GM12878 (cell line): ENCODE data around the gene LIG1. TPM values are rescaled to one million over a fixed set of nuclear protein-coding genes. Genes with fewer than 3 reads are reported as not detected.

Experiments
- ATAC-seq: fragments of 200-7000 bp; cut with Tn5 transposase; 3 replicates; pipeline ENCODE4 v1.9.1; 2020; ENCODE audit warnings: mild to moderate bottlenecking, moderate library complexity
- BruUV-seq: library from RNA; stranded (reverse); fragments of 400-500 nt; replicated peaks from 2 replicates; lab custom pipeline; 2021; lab: Mats Ljungman, UMichigan
- CTCF ChIA-PET: fragments of 300-600 bp; sonication (Branson Sonifier 250); formaldehyde crosslinking; extraction: SDS; loops from one replicate; lab custom pipeline; 2021; ENCODE audit warnings: inconsistent platforms; lab: Yijun Ruan, JAX
- POLR2A ChIA-PET: fragments of 350-600 bp; formaldehyde crosslinking; extraction: SDS; loops from one replicate; lab custom pipeline; 2021; ENCODE audit warnings: inconsistent platforms; lab: Charles Lee
- RAD21 ChIA-PET: fragments of 300-600 bp; sonication (Branson Sonifier 250); formaldehyde crosslinking; loops from one replicate; lab custom pipeline; 2023; ENCODE audit warnings: antibody characterized with exemption; ENCODE audit not compliant: unreplicated experiment; lab: Charles Lee
- SMC1A ChIA-PET: fragments of 300-600 bp; sonication (Branson Sonifier 250); formaldehyde crosslinking; loops from one replicate; lab custom pipeline; 2023; ENCODE audit not compliant: unreplicated experiment, uncharacterized antibody; lab: Charles Lee
- DNase-seq: peaks from one replicate; pipeline ENCODE4 v3.0.0-alpha.2; 2011; ENCODE audit warnings: low read depth, low spot score
- FAIRE-seq: peaks from 3 replicates; lab custom pipeline; 2011; peaks lifted over from hg19 to GRCh38; lab: Jason Lieb, UNC
- H2AFZ ChIP-seq: 2 replicates; pipeline ENCODE4 v1.6.0; 2011; ENCODE audit warnings: low read depth, low read length, control low read depth; ENCODE audit not compliant: control insufficient read depth
- H3K27ac ChIP-seq: 2 replicates; pipeline ENCODE4 v1.5.1; 2011; ENCODE audit warnings: control low read depth; ENCODE audit not compliant: control insufficient read depth, insufficient read depth
- H3K27me3 ChIP-seq, 2 experiments: replicated peaks in 1 of 2; 2 replicates each; pipeline versions ENCODE4 v1.6.0 to v1.6.1; 2011; ENCODE audit warnings: low read length in 1 of 2; ENCODE audit not compliant: control insufficient read depth in 2 of 2, insufficient read depth in 2 of 2
- H3K36me3 ChIP-seq, 2 experiments: 2 replicates each; pipeline ENCODE4 v1.5.1; 2011; ENCODE audit warnings: low read length in 1 of 2; ENCODE audit not compliant: control insufficient read depth in 2 of 2, insufficient read depth in 2 of 2
- H3K4me1 ChIP-seq: 2 replicates; pipeline ENCODE4 v1.6.1; 2011; ENCODE audit warnings: mild to moderate bottlenecking, low read length, moderate library complexity, mixed read lengths; ENCODE audit not compliant: control insufficient read depth, insufficient read depth
- H3K4me2 ChIP-seq: 2 replicates; pipeline ENCODE4 v1.6.0; 2011; ENCODE audit warnings: control low read depth; ENCODE audit not compliant: control insufficient read depth, insufficient read depth
- H3K4me3 ChIP-seq: fragments of 200-600 bp; sonication (generic); 2 replicates; pipeline ENCODE4 v1.5.1; 2016
- H3K79me2 ChIP-seq: 2 replicates; pipeline ENCODE4 v1.6.0; 2011; ENCODE audit warnings: low read length; ENCODE audit not compliant: control insufficient read depth, insufficient read depth
- H3K9ac ChIP-seq: 2 replicates; pipeline ENCODE4 v1.8.0; 2011; ENCODE audit warnings: low read length, control low read depth, mixed read lengths; ENCODE audit not compliant: control insufficient read depth, insufficient read depth
- H3K9me3 ChIP-seq: replicated peaks from 3 replicates; pipeline ENCODE4 v1.5.1; 2011; ENCODE audit warnings: mild to moderate bottlenecking, low read length; ENCODE audit not compliant: control insufficient read depth, insufficient read depth
- H4K20me1 ChIP-seq: 2 replicates; pipeline ENCODE4 v1.6.0; 2011; ENCODE audit not compliant: control insufficient read depth, insufficient read depth
- ATF7 ChIP-seq: fragments of 450-650 bp; IDR thresholded peaks from 2 replicates; pipeline ENCODE4 v1.6.1; 2016; ENCODE audit warnings: low read depth, mild to moderate bottlenecking
- LARP7 ChIP-seq: fragments of 450-650 bp; IDR thresholded peaks from 2 replicates; pipeline ENCODE4 v1.6.1; 2017; ENCODE audit warnings: mild to moderate bottlenecking
- MXI1 ChIP-seq: fragments of 150-350 bp; IDR thresholded peaks from 2 replicates; pipeline ENCODE4 v1.6.1; 2011; ENCODE audit warnings: low read depth, mild to moderate bottlenecking, inconsistent platforms, low read length, improper control_type of control experiment
- MYB ChIP-seq: fragments of 150-350 bp; IDR thresholded peaks from 2 replicates; pipeline ENCODE4 v1.6.1; 2014; ENCODE audit warnings: mild to moderate bottlenecking, low read depth, low read length, borderline replicate concordance
- RAD21 ChIP-seq: IDR thresholded peaks from 2 replicates; pipeline ENCODE4 v1.6.1; 2011; ENCODE audit warnings: mild to moderate bottlenecking, low read depth, low read length, moderate library complexity; ENCODE audit not compliant: insufficient read depth
- RAD51 ChIP-seq: fragments of 450-650 bp; IDR thresholded peaks from 2 replicates; pipeline ENCODE4 v1.6.1; 2016; ENCODE audit warnings: moderate library complexity, mild to moderate bottlenecking, inconsistent platforms
- RBBP5 ChIP-seq: fragments of 200-600 bp; sonication (generic); conservative IDR thresholded peaks from 2 replicates; pipeline ENCODE4 v1.6.1; 2016
- RCOR1 ChIP-seq: conservative IDR thresholded peaks from 2 replicates; pipeline ENCODE4 v1.6.1; 2012; ENCODE audit warnings: low read depth, low read length, improper control_type of control experiment
- SREBF2 ChIP-seq: IDR thresholded peaks from 2 replicates; pipeline ENCODE4 v1.6.1; 2012; ENCODE audit warnings: mild to moderate bottlenecking, low read length
- SRF ChIP-seq, 2 experiments: IDR thresholded peaks; 2 replicates each; pipeline ENCODE4 v1.6.1; 2011; ENCODE audit warnings: low read depth in 2 of 2, low read length in 2 of 2, mild to moderate bottlenecking in 1 of 2, moderate library complexity in 1 of 2
- TCF7 ChIP-seq: IDR thresholded peaks from 2 replicates; pipeline ENCODE4 v1.6.1; 2014; ENCODE audit warnings: antibody characterized with exemption, borderline replicate concordance
- YBX1 ChIP-seq: fragments of 450-650 bp; IDR thresholded peaks from 2 replicates; pipeline ENCODE4 v1.6.1; 2016; ENCODE audit warnings: antibody characterized with exemption
- YY1 ChIP-seq: IDR thresholded peaks from 2 replicates; pipeline ENCODE4 v1.6.1; 2011; ENCODE audit warnings: low read depth, mild to moderate bottlenecking, low read length
- WGBS: methylation state at CpG from one replicate; pipeline ENCODE4 v1.1.6; 2016; ENCODE audit warnings: low lambda C conversion rate; ENCODE audit not compliant: insufficient replicate concordance, insufficient coverage; ENCODE audit errors: missing lambda C conversion rate; 5-methylcytosine and 5-hydroxymethylcytosine counted together
- in situ Hi-C: fragments of 300-500 bp; cut with MboI; formaldehyde crosslinking; loops from 9 replicates; pipeline ENCODE4 v1.14.3; 2018; ENCODE audit warnings: mixed read lengths
- intact Hi-C: fragments of 100-400 bp; cut with micrococcal nuclease; formaldehyde crosslinking; loops from one replicate; pipeline ENCODE4 v1.14.2; 2022; ENCODE audit not compliant: unreplicated experiment
- polyA plus RNA-seq, 11 experiments: library from polyadenylated mRNA; depleted of rRNA in 4 of 11; unstranded in 6 of 11; stranded (reverse) in 5 of 11; fragments of >200 nt; fragmentation: Nextera tagmentation in 4 of 11; fragmentation: Illumina TruSeq in 1 of 11; extraction: Ambion mirVana in 4 of 11; extraction: Trizol in 1 of 11; gene quantifications; 1 replicate in 1 of 11; 2 replicates in 10 of 11; pipeline versions ENCODE4 v1.2.1 to v1.2.3, GENCODE V29; 2011 to 2016; ENCODE audit warnings: inconsistent platforms in 2 of 11, missing spikeins in 2 of 11, low read depth in 1 of 11
- total RNA-seq, 4 experiments: library from RNA; depleted of rRNA in 3 of 4; stranded (reverse); fragments of >200 nt in 3 of 4; fragmentation: Illumina TruSeq in 1 of 4; extraction: Trizol in 1 of 4; gene quantifications; 2 replicates each; pipeline versions ENCODE4 v1.2.1 to v1.2.3, GENCODE V29; 2013 to 2021
- TF ChIP-seq, protein P1 (sequence below): fragments of 450-650 bp; IDR thresholded peaks from 2 replicates; pipeline ENCODE4 v1.6.1; 2017; ENCODE audit warnings: mild to moderate bottlenecking, low read depth, inconsistent platforms; ENCODE audit not compliant: poor library complexity, severe bottlenecking
- TF ChIP-seq, protein P2 (sequence below): IDR thresholded peaks from 2 replicates; pipeline ENCODE4 v1.6.1; 2011; ENCODE audit warnings: mild to moderate bottlenecking, low read depth, low read length, moderate library complexity; ENCODE audit not compliant: insufficient replicate concordance
- TF ChIP-seq, protein P3 (sequence below), 3 experiments: IDR thresholded peaks in 2 of 3; conservative IDR thresholded peaks in 1 of 3; 2 replicates each; pipeline ENCODE4 v1.5.1; 2011; ENCODE audit warnings: low read depth in 3 of 3, low read length in 3 of 3, mild to moderate bottlenecking in 3 of 3, control low read depth in 2 of 3, moderate library complexity in 2 of 3, inconsistent platforms in 1 of 3, mixed read lengths in 1 of 3; ENCODE audit not compliant: control insufficient read depth in 2 of 3, insufficient read depth in 1 of 3; ENCODE audit errors: extremely low read depth in 1 of 3

LIG1 gene
- total and polyA plus RNA-seq, 10 of the 15 experiments (the other 5 are each of a cell fraction or from before 2014, with no cell fraction given), result 7.8 to 117 (median 73.7) TPM

DNA sequence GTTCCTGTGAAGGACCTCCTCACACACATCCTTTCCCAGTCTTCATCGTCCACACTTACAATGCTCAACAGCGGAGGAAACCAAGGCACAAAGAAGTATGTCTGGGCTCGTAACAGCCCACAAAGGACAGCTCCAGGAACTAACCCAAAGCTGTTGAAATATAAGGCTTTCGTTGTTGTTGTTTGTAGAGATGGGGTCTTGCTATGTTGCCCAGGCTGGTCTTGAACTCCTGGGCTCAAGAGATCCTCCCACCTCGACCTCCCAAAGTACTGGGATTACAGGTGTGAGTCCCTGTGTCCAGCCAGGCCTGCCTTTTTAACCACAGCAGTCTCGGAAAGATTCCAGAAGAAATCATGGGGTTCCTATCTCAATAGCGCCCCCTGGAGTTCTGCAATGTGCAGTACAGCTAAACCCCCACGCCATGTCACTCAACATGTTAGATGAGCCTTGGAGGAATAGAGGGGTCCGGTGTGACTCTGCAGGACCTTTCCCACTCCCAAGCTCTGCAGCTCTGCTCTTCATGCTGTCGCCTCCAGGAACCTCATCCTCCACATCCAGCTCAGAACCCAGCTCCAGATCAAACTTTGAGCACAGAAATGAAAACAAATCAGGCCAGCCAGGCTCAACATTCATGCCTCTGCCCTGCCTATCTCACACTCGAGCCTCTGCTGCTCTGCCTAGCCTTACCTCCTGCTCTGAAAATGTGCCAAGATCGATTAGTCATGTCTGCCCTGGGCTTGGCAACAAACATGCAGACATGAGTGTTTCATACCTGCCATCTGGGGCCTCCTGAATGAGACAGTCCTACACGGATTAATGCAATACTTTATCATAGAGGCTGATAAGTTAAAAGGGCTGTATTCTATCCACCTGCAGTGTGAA is 67.0 kb downstream of the LIG1 start:
- H3K27ac ChIP-seq, result no peak overlapping the region
- no peaks in the 10 kb centered on the region; a peak in 1 of 4 replicates for H3K36me3 ChIP-seq
- 33% methylated on average over 13 of the region's 13 CpGs for WGBS
- FAIRE-seq, result no peak
- H3K4me3 ChIP-seq, result no peak overlapping the region
- H3K9me3 ChIP-seq, result no peaks in the 10 kb centered on the region
- ChIA-PET RAD21 (interaction anchor here (1.6 kb wide), 1 partner anchor 138 kb away, joined by 5 read pairs; no protein-coding TSS in a partner anchor), POLR2A (no interaction called here), CTCF (interaction anchor here (0.8 to 12.4 kb wide), 12 partner anchors 8 to 212 kb away, joined by 3 to 192 read pairs (median 4); no protein-coding TSS in a partner anchor), SMC1A (interaction anchor here (1.0 to 1.9 kb wide), 4 partner anchors 19 to 140 kb away, joined by 3 to 7 read pairs (median 4); no protein-coding TSS in a partner anchor)
- no peaks in the 10 kb centered on the region for H4K20me1 ChIP-seq
- BruUV-seq, result no TSS peak
- intact Hi-C loops, result no loop called here
- no peak overlapping the region for H3K4me2 ChIP-seq
- H3K9ac ChIP-seq, result no peak overlapping the region
- in situ Hi-C loops, result no loop called here
- H3K4me1 ChIP-seq, result peaks cover 4% of the 10 kb centered on the region
- ATAC-seq, result peak; percentile 46
- 0 out of 2 replicates have a peak overlapping the region, but pooled peaks have one; percentile 23 for H2AFZ ChIP-seq
- no peak for DNase-seq
- no peaks in the 10 kb centered on the region for H3K79me2 ChIP-seq
- H3K27me3 ChIP-seq, result no peaks in the 10 kb centered on the region
- 0 out of 2 replicates have a peak, but pooled peaks have one; percentile 12 for TF ChIP-seq YY1
- no peak for TF ChIP-seq MXI1
- TF ChIP-seq TCF7, result no peak
- TF ChIP-seq SREBF2, result no peak
- no peak for TF ChIP-seq YBX1
- TF ChIP-seq ATF7, result no peak
- TF ChIP-seq MYB, result no peak
- peak in 1 of 2 experiments; percentile 83; a peak in 2 of 4 replicates for TF ChIP-seq SRF (IDR thresholded peaks at IDR 0.05; ENCODE audit: low read depth in 2 of 2, low read length in 2 of 2)
- TF ChIP-seq RBBP5, result no peak
- peak; percentile 55 for TF ChIP-seq RAD21
- TF ChIP-seq, protein P1, sequence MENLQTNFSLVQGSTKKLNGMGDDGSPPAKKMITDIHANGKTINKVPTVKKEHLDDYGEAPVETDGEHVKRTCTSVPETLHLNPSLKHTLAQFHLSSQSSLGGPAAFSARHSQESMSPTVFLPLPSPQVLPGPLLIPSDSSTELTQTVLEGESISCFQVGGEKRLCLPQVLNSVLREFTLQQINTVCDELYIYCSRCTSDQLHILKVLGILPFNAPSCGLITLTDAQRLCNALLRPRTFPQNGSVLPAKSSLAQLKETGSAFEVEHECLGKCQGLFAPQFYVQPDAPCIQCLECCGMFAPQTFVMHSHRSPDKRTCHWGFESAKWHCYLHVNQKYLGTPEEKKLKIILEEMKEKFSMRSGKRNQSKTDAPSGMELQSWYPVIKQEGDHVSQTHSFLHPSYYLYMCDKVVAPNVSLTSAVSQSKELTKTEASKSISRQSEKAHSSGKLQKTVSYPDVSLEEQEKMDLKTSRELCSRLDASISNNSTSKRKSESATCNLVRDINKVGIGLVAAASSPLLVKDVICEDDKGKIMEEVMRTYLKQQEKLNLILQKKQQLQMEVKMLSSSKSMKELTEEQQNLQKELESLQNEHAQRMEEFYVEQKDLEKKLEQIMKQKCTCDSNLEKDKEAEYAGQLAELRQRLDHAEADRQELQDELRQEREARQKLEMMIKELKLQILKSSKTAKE, result no peak
- TF ChIP-seq LARP7, result no peak
- TF ChIP-seq RCOR1, result no peak
- TF ChIP-seq RAD51, result no peak
- TF ChIP-seq, protein P2, sequence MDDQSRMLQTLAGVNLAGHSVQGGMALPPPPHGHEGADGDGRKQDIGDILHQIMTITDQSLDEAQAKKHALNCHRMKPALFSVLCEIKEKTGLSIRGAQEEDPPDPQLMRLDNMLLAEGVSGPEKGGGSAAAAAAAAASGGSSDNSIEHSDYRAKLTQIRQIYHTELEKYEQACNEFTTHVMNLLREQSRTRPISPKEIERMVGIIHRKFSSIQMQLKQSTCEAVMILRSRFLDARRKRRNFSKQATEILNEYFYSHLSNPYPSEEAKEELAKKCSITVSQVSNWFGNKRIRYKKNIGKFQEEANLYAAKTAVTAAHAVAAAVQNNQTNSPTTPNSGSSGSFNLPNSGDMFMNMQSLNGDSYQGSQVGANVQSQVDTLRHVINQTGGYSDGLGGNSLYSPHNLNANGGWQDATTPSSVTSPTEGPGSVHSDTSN, result peak; percentile 83
- TF ChIP-seq, protein P3, sequence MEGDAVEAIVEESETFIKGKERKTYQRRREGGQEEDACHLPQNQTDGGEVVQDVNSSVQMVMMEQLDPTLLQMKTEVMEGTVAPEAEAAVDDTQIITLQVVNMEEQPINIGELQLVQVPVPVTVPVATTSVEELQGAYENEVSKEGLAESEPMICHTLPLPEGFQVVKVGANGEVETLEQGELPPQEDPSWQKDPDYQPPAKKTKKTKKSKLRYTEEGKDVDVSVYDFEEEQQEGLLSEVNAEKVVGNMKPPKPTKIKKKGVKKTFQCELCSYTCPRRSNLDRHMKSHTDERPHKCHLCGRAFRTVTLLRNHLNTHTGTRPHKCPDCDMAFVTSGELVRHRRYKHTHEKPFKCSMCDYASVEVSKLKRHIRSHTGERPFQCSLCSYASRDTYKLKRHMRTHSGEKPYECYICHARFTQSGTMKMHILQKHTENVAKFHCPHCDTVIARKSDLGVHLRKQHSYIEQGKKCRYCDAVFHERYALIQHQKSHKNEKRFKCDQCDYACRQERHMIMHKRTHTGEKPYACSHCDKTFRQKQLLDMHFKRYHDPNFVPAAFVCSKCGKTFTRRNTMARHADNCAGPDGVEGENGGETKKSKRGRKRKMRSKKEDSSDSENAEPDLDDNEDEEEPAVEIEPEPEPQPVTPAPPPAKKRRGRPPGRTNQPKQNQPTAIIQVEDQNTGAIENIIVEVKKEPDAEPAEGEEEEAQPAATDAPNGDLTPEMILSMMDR (IDR thresholded peaks at IDR 0.05 in 2 of 3, conservative IDR thresholded peaks at IDR 0.05 in 1 of 3; ENCODE audit: control insufficient read depth in 2 of 3, extremely low read depth in 1 of 3, insufficient read depth in 1 of 3, low read depth in 3 of 3, low read length in 3 of 3), result peak; percentile 51 to 65 (median 53)
